NCI-H748 (cell line): ENCODE results near the gene ARPC5L.
"Not testable (repeated sequence)": the region's sequence is repeated elsewhere in the genome, so short reads cannot be mapped to it uniquely, and the experiment has no call there.

ENCODE experiments used
- DNase-seq: peaks from one replicate; lab custom pipeline; 2025; ENCODE audit not compliant: unreplicated experiment; lab: John Stamatoyannopoulos, UW

ARPC5L gene

DNA sequence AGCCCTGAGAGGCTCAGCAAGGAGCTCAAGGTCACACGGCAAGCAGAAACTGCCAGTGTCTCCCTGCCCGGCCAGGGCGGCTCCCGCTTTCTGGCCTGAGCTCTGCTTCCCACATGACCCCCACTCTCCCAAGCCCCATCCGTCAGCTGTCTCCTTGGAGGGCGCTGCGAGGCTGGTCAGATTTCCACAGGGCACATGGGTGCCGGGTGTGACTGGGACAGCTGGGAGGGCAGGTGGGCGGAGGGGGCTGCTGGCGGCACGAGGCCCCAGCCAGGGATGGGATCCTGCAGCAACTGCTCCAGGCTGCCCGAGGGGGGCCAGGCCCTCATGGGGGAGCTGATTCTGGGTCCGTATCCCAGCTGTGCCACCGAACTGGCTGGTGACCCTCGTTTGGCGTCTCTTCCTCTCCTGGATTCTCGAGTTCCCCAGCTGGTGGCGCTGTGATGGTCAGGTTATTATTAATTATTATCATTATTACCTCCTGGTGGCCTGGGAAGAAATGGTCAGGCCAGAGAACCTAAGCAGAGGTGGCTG is 21.6 kb upstream of the ARPC5L start:
- DNase-seq: no peak

DNA sequence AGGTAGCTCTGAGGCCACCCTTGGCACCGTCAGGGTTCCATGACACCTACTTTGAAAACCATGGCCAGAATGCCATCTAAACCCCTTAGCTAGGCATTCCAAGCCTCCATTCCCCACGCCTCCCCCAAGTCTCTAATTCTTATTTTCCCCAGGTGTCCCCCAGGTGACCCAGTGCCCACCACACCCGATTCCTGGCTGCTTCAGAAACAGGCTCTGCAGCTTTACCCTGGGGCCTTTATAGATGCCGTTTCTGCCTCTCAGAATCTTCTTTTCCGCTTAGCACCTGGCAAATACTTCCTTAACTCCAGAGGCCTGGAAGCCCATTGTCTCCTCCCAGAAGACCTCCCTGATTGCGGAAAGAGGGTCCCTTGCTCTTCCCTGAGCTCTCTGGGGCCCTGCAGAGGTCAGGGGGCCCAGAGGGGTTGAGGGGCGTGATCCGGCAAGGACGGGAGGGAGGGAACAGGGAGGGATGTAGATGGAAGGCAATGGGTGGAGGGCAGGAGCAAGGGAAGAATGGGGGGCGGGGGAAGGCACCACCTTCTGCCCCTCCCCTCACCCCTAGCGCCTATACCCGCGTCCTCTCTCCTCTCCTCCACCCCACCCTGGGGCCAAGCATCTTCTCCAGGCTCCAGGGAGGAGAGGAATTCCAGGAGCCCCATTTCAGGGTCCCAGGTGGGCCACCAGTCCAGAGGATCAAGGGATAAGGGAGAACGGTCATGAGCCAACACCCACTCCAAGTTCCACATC is 20.7 kb upstream of the ARPC5L start:
- DNase-seq: no peak

DNA sequence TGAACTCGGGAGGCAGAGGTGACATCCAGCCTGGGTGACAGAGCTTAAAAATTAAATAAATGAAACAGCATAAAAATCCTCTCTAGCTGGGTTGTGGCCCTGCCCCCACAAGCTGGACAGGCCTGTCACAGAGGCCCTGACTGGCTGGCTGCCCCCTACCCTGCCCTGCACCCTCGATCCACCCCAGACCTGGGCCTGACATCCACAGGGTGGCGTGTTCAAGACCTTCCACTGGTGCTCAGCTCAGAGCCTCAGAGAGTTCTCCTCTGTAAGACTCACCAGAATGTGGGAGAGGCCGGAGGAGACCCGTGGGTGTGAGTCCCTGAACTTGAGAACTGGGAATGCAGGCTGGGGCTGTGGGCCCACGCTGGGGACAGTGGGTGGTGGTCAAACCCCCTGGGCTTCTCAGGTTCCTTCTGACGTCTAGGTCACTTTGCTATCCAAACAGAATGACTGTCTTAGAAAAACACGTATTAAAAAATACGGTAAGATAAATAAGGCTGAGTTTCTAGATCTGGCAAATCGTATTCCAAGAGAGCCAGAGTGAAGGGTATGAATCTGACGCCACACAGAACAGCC is 18.4 kb upstream of the ARPC5L start:
- no peak for DNase-seq

DNA sequence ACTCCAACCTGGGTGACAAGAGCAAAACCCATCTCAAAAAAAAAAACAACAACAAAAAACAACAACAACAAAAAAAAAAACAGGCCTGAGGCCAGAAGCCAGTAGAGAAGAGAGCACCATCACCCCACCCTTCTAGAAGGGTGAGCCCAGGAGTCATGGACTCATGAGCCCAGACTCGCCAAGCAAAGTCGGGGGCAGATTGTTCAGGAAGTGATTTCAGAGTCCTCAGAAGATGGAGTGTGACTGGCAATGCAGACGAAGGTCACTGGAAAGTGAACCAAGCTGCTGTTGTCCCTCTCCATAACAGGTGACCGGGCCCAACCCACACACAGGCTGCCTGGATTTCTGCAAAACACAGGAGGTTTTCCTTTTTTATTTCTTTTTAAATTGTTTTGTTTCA is 17.6 kb upstream of the ARPC5L start:
- DNase-seq: no peak

DNA sequence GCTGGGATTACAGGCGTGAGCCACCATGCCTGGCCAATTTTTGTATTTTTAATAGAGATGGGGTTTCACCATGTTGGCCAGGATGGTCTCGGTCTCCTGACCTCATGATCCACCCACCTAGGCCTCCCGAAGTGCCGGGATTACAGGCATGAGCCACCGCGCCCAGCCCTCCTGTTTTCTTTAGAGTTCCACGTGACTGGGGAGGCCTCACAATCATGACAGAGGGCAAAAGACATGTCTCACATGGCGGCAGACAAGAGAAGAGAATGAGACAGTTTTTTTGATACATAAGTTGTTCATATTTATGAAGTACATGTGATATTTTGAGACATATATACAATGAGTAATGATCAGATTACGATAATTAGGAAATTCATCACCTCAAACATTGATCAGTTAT is 15.5 kb upstream of the ARPC5L start:
- DNase-seq: not testable (repeated sequence)

DNA sequence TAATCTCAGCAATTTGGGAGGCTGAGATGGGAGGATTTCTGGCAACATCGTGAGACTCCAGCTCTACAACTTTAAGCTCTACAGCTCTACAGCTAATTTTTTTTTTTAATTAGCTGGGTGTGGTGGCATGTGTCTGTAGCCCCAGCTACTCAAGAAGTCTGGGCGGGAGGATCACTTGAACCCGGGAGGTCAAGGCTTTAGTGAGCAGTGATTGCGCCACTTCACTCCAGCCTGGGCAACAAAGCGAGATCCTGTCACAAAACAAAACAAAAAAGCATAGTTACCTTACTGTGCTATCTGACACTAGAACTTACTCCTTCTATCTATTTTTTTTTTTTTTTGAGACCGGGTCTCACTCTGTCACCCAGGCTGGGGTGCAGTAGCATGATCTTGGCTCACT is 15.0 kb upstream of the ARPC5L start:
- DNase-seq: no peak

DNA sequence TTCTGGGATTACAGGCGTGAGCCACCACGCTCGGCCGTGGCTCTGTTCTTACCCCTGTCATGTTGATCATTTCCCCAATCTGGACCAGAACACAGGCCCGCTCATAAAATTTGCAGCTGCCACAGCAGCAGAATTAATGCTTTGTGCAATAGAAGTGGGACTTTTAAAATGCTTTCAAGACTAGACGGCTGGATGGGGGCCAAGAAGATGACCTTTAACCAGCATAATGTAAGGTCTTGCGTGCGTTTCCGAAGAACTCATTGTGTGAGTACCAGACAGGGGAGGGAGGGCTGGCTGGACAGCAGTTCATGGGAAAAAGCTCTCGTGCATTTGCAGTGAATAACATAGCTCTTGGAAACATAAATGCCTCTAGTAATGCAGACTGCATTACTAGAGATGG is 12.1 kb upstream of the ARPC5L start:
- DNase-seq: no peak

DNA sequence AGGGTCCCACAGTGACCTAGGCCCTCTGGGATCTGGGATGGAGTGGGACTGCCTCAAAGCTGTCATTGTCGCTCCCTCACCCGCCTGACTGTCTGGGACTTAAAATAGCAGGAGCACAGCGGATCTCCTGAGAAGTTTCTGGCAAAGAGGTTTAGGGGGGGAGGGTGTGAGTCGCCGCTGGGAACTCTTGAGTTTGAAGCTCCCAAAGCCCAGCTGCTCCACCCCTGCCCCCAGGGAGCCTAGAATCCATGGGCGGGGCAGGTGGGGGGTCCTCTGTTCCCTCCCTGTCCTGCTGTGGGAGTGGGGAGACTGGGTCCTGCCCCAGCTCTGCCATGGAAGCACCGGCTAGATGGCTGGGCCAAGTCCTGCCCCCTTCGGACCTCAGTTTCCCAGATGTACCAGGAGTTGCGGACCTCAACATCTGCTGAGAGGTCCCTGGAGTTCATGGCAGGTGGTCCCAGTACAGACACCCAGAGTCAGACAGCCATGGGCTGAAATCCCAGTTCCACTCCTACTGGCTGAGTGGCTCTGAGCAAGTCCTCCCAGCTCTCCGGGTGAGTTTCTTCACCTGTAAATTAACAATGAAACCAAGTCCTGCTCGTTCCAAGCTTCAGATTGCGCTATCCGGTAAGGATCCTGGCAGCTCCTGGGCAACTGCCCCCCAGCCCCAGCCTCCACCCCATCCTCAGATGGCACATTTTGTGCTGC is 9.7 kb upstream of the ARPC5L start:
- no peak for DNase-seq

DNA sequence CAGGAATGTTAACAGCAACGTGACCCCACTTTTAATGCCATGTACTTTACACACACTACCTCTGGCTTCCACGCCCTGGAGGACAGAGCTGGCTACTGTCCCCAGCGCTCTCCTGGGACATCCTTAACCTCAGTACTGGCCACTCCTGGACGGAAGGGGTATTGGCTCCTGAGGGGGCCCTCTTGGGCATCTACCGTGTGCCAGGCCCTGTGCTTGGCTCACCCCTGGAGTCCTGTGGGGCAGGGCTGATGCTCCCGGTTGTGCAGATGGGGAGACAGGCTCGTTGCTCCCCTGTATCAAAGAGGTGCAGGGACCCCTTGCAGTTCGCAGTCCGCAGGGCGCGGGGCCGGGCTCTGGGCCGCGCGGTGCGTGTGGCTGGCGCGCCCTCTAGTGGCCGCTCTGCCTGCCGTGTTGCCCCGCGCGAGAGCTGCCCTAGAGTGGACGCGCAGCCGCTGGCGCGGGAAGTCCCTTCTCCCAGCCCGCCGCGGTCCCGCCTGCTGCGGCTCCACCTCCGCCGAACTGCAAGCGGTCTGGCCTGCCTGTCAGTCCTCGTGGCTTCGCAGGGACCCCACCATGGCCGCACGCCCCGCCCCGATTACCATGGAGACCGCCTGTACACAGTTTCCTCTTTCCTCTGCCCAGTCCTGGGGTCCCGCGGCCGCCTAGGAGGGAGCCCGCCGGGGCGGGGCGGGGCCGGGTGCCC is 8.9 kb upstream of the ARPC5L start, which contains the start of gene WDR38:
Gene WDR38 (plus strand): TSS at position 632 of the 703 bp plus-strand sequence. CDS start 72 bp downstream, outside the sequence.
- DNase-seq: peak; percentile 88

DNA sequence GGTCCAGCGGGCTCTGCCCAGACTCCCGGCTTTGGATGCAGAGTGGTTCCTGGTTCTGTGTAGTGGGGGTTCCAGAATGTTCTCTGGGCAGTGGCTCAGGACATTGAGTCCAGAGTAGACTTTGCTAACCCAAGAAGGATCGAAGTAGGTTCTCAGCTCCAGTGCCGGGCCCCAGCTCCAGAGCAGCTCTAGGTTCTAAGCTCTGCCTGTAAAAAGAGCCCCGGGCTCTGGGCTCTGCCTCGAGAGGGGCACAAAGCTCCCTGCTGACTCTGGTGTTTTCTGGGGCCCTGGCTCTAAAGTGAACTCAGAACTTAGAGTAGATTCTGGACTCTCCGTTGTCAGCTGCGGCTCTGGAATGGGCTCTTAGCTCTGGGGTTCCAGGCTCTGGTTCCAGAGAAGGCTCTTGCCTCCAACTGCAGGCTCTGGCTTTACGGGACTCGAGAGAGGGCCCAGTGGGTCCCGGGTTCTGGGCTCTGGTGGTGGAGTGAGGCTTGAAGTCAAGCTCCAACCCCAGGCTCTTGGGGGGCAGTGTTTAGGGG is 8.3 kb upstream of the ARPC5L start:
- peak; percentile 31 for DNase-seq

DNA sequence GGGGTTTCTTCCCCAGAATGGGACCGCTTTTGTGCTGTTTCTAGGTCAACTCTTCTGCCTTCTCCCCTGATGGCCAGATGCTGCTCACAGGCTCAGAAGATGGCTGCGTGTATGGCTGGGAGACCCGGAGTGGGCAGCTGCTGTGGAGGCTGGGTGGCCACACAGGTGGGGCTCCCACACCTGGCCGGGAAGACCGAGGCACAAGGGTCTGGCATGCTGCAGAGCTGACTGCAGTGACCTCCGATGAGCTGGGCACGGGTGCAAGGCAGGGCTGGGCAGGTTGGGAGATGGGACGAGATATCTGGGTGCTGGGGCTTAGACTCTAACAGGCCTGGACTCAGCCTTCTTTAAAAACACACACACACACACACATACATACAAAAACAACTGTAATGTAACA is 7.8 kb upstream of the ARPC5L start:
- no peak for DNase-seq

DNA sequence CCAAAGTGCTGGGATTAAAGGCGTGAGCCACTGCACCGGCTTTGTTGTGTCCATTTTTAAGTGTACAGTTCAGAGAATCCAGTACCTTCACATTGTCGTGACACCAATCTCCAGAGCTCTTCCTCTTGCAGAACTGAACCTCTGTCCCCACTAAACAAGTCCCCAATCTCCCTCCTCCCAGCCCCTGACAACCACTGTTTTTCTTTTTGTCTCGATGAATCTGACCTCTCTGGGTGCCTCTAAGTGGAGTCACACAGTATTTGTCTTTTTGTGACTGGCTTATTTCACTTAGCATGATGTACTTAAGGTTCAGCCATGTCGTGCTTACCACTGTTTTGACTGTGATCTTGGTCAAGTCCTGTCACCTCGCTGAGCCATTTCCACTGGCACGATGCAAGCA is 7.1 kb upstream of the ARPC5L start:
- DNase-seq: no peak

DNA sequence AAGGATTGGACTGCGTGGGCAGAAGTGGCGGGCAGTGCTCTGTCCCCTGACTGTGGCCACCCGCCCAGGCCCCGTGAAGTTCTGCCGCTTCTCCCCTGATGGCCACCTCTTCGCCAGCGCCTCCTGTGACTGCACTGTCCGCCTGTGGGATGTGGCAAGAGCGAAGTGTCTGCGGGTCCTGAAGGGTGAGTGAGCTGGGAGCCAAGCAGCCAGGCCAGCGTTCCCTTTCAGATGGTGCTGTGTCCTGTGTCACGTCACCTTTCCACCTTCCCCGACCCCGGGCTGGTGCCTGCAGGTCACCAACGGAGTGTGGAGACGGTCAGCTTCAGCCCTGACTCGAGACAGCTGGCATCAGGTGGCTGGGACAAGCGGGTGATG is 6.4 kb upstream of the ARPC5L start:
- no peak for DNase-seq

DNA sequence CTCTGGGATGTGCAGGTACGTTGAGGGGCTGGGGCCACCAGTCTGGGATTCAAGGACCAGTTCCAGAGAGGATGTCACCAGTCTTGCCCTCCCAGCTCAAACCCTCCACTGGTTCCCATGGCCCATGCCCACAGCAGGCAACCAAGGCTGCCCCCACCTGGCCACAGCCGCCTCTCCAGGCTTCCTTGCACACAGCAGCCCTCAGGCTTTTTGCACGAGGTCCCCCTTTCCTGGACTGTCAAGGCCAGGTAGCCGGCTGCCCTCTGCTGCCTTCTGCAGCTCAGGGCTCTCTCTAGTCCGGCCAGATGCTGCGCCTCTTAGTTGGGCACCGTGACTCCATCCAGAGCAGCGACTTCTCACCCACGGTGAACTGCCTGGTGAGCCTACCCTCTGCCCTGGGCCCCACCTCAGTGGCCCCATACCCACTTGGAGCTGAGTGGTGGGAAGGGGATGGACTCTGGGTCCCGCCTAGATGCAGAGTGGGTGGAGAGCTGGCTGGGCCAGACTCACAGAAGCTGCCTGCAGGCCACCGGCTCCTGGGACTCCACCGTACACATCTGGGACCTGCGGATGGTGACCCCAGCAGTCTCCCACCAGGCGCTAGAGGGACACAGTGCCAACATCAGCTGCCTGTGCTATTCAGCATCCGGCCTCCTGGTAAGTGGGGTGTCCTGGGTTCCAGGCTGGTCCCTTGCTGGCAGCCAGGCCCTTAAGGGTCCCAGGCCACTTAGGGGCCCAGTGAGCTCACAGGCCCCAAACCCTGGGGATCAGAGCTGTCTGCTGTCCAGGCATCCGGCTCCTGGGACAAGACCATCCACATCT is 5.8 kb upstream of the ARPC5L start:
- peak; percentile 22 for DNase-seq

DNA sequence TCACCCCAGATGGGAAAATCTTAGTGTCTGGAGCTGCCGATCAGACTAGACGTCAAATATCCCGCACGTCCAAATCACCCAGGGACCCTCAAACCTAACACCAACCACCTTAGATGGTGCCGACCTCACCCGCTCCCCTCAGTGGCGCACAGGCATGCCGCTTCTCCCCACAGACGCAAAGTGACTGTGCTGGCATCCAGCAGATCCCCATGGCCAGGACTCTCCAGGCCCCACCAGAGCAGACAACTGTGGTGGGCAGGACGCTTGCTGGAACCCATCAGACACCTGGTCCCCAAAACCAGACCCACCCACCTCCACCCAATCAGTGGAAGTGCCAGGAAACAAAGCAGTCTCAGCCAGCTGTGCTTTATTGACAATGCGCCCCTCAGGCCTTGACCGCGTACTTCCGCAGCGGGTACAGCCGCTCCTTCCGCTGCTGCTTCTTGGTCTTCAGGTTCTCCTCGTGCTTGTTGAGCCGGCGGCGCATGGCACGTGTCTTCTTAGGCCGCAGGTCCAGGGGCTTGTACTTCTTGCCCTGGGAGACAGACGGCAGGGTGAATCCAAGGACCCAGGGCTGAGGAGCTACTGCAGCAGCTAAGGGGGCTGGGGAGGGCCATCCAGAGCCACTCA is 4.3 kb upstream of the ARPC5L start:
- no peak for DNase-seq

DNA sequence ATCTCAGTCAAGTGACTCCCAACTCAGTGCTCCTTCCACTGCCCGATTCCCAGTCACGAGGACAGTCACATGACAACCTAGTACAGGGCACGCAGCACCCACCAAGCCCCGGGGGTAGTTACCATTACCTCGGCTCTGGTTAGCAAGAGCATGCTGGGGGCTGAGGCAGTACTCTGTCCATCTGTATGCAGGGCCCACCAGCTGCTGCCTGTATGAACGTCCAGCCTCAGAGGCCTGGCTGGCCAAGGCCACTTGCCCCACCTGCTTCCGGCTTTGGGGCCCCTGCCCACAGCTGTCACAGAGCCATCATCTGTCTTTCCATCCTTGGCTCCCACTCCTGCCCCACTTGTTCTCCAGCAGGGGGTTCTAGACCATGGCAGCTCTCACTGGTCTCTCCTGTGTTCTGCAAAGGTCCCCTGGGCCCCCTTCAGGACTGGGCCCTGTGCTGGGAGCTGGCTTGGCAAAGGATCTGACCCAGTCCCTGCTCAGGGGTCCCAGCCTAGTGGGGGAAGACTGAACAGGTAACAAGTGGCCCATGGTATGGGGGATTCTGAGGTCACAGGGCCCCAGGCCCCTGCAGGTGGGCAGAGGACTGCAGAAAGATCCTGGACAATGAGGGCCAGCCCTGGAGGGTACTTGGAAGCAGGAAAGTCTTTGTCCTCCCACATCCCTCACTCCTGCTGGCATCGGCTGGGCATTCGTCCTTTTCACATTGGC is 3.4 kb upstream of the ARPC5L start:
- no peak for DNase-seq

DNA sequence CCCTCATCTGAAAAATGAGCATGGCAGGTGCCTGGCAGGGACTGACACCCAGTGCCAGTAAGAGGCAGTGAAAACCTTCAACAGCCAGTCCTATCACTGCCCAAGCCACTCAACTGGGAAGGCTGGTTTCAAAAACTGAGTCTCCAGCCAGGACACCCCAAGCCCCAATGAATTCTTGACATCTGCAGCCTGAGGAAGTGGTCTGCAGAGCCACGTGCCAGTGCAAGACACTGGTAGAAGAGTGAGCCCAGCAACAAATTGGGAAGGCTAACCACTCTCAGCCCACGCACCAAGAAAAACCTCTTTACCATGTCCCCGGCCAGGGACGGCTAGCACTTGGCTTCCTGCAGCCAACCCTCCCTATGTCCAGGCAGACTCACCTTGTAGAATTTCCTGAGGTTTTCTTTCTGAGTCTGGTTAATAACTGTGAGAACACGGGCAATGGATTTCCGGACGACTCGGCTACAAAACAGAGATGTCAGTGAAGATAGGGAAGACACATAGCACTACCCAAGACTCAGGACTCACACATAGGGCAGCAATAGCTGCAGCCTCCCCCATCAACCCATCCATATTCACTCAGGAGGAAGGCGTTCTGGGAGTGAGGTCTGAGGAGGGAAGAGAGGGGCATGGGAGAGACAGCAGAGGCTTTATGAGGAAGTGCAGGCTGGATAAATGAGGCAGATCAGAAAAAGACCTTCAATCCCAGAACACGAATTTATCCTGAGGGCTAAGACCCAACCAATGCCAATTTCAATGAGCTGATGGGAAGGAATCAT is 1.9 kb upstream of the ARPC5L start:
- no peak for DNase-seq

DNA sequence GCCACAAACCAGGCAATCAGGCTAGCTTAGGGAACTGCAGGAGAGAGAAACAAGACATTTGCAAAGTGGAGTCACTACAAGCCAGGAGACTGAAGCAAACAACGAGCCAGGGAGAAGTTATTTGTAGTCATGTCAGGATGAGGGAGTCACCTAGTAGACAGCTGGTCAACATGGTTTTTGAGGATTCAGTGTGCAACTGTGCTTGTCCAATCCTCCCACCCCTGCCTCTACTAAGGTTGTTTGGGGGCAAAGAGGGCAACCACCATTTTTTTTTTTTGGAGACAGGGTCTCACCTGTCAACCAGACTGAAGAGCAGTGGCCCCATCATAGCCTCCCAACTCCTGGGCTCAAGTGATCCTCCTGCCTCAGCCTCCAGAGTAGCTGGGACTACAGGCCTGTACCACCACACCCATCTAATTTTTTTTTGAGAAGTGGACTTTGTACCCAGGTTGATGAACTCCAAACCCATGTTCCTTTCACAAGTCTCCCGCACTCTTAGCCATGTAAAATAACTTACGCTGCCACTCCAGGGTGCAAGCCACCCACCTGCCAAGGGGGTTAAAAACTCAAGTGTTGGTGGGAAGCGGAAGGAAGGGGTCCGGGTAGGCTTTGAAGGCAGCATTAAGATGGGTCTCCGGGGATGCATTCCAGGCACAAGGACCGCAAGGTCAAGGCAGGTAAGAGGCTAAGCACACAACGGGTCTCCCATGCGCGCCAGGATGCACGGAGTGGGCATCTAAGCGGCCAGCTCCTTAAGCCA is 1.2 kb upstream of the ARPC5L start:
- DNase-seq: no peak
